ENCODE results near the gene PHGDH. TPM values are rescaled to one million over a fixed set of nuclear protein-coding genes. Genes with fewer than 3 reads are reported as not detected.

PHGDH gene
- total and polyA plus RNA-seq, 4 donors = 23.7 to 68.4 (median 43.3) TPM

GRCh38 chr1:119752592-119752991 is 40.9 kb downstream of the PHGDH start:
- no peaks in the 10 kb centered on the region for H3K27me3 ChIP-seq (ENCODE audit: control insufficient read depth in 1 of 2, insufficient read depth in 2 of 2, low read length in 1 of 2)
- no peaks in the 10 kb centered on the region for H3K9me3 ChIP-seq (ENCODE audit: control insufficient read depth, low read length)
- H3K36me3 ChIP-seq (ENCODE audit: control insufficient read depth in 1 of 2, insufficient read depth in 2 of 2, low read length in 1 of 2) = no peaks in the 10 kb centered on the region
- no peaks in the 10 kb centered on the region for H3K4me1 ChIP-seq (ENCODE audit: control insufficient read depth in 1 of 2, insufficient read depth in 2 of 2, low read length in 2 of 2)
- intact Hi-C loops (cut with DNase I) = no loop called here
- no peak overlapping the region for H3K27ac ChIP-seq (ENCODE audit: low read depth in 1 of 2, low read length in 2 of 2)
- ATAC-seq (ENCODE audit: low FRiP score) (no peak), DNase-seq (no peak)
- H3K4me3 ChIP-seq (ENCODE audit: low read length in 2 of 2) = no peak overlapping the region
- WGBS, 2 donors = 83 to 87% methylated on average over 4 of the region's 4 CpGs

GRCh38 chr1:119758584-119758983 is 46.9 kb downstream of the PHGDH start:
- ATAC-seq (ENCODE audit: low FRiP score) (no peak), DNase-seq (no peak)
- H3K4me1 ChIP-seq (ENCODE audit: control insufficient read depth in 1 of 2, insufficient read depth in 2 of 2, low read length in 2 of 2) = no peaks in the 10 kb centered on the region
- no peak overlapping the region for H3K27ac ChIP-seq (ENCODE audit: low read depth in 1 of 2, low read length in 2 of 2)
- H3K27me3 ChIP-seq (ENCODE audit: control insufficient read depth in 1 of 2, insufficient read depth in 2 of 2, low read length in 1 of 2) = no peaks in the 10 kb centered on the region
- no peaks in the 10 kb centered on the region for H3K9me3 ChIP-seq (ENCODE audit: control insufficient read depth, low read length)
- H3K4me3 ChIP-seq (ENCODE audit: low read length in 2 of 2) = no peak overlapping the region
- 84 to 89% methylated on average over 3 of the region's 3 CpGs for WGBS, 2 donors
- no peaks in the 10 kb centered on the region for H3K36me3 ChIP-seq (ENCODE audit: control insufficient read depth in 1 of 2, insufficient read depth in 2 of 2, low read length in 1 of 2)
- intact Hi-C loops (cut with DNase I) = no loop called here

- H3K4me3 ChIP-seq (ENCODE audit: low read length in 2 of 2) = no peak overlapping the region
- ATAC-seq (ENCODE audit: low FRiP score) (no peak), DNase-seq (no peak)
- H3K27ac ChIP-seq (ENCODE audit: low read depth in 1 of 2, low read length in 2 of 2) = no peak overlapping the region
- H3K4me1 ChIP-seq (ENCODE audit: control insufficient read depth in 1 of 2, insufficient read depth in 2 of 2, low read length in 2 of 2) = no peaks in the 10 kb centered on the region
- WGBS, 2 donors = 87% methylated on average over 1 of the region's 1 CpG
- H3K9me3 ChIP-seq (ENCODE audit: control insufficient read depth, low read length) = no peaks in the 10 kb centered on the region
- H3K36me3 ChIP-seq (ENCODE audit: control insufficient read depth in 1 of 2, insufficient read depth in 2 of 2, low read length in 1 of 2) = no peaks in the 10 kb centered on the region
- H3K27me3 ChIP-seq (ENCODE audit: control insufficient read depth in 1 of 2, insufficient read depth in 2 of 2, low read length in 1 of 2) = no peaks in the 10 kb centered on the region
- intact Hi-C loops (cut with DNase I) = no loop called here
Measured at GRCh38 chr1:119762409-119762808, 50.7 kb downstream of the PHGDH start.

GRCh38 chr1:119762953-119763352 is 51.2 kb downstream of the PHGDH start:
- Histone ChIP-seq H3K4me1 (ENCODE audit: control insufficient read depth in 1 of 2, insufficient read depth in 2 of 2, low read length in 2 of 2) (no peaks in the 10 kb centered on the region), H3K9me3 (ENCODE audit: control insufficient read depth, low read length) (no peaks in the 10 kb centered on the region), H3K36me3 (ENCODE audit: control insufficient read depth in 1 of 2, insufficient read depth in 2 of 2, low read length in 1 of 2) (no peaks in the 10 kb centered on the region), H3K27me3 (ENCODE audit: control insufficient read depth in 1 of 2, insufficient read depth in 2 of 2, low read length in 1 of 2) (no peaks in the 10 kb centered on the region), H3K4me3 (ENCODE audit: low read length in 2 of 2) (no peak overlapping the region), H3K27ac (ENCODE audit: low read depth in 1 of 2, low read length in 2 of 2) (no peak overlapping the region)
- DNase-seq (no peak), ATAC-seq (ENCODE audit: low FRiP score) (no peak)
- intact Hi-C loops (cut with DNase I) = no loop called here
- 92 to 94% methylated on average over 1 of the region's 1 CpG for WGBS, 2 donors

- ATAC-seq (ENCODE audit: low FRiP score) = no peak
- no peaks in the 10 kb centered on the region for H3K9me3 ChIP-seq (ENCODE audit: control insufficient read depth, low read length)
- H3K4me1 ChIP-seq (ENCODE audit: control insufficient read depth in 1 of 2, insufficient read depth in 2 of 2, low read length in 2 of 2) = no peaks in the 10 kb centered on the region
- no peak overlapping the region for H3K4me3 ChIP-seq (ENCODE audit: low read length in 2 of 2)
- WGBS, 2 donors = 74 to 77% methylated on average over 6 of the region's 6 CpGs
- intact Hi-C loops (cut with DNase I) = no loop called here
- H3K27ac ChIP-seq (ENCODE audit: low read depth in 1 of 2, low read length in 2 of 2) = no peak overlapping the region
- H3K36me3 ChIP-seq (ENCODE audit: control insufficient read depth in 1 of 2, insufficient read depth in 2 of 2, low read length in 1 of 2) = no peaks in the 10 kb centered on the region
- no peaks in the 10 kb centered on the region for H3K27me3 ChIP-seq (ENCODE audit: control insufficient read depth in 1 of 2, insufficient read depth in 2 of 2, low read length in 1 of 2)
- no peak for DNase-seq
Measured at GRCh38 chr1:119764220-119764619, 52.5 kb downstream of the PHGDH start.

- DNase-seq (no peak), ATAC-seq (ENCODE audit: low FRiP score) (no peak)
- no peak overlapping the region for H3K27ac ChIP-seq (ENCODE audit: low read depth in 1 of 2, low read length in 2 of 2)
- intact Hi-C loops (cut with DNase I) = no loop called here
- H3K36me3 ChIP-seq (ENCODE audit: control insufficient read depth in 1 of 2, insufficient read depth in 2 of 2, low read length in 1 of 2) = no peaks in the 10 kb centered on the region
- H3K4me3 ChIP-seq (ENCODE audit: low read length in 2 of 2) = no peak overlapping the region
- WGBS, 2 donors = 7 to 9% methylated on average over 4 of the region's 4 CpGs
- no peaks in the 10 kb centered on the region for H3K9me3 ChIP-seq (ENCODE audit: control insufficient read depth, low read length)
- no peaks in the 10 kb centered on the region for H3K4me1 ChIP-seq (ENCODE audit: control insufficient read depth in 1 of 2, insufficient read depth in 2 of 2, low read length in 2 of 2)
- no peaks in the 10 kb centered on the region for H3K27me3 ChIP-seq (ENCODE audit: control insufficient read depth in 1 of 2, insufficient read depth in 2 of 2, low read length in 1 of 2)
Measured at GRCh38 chr1:119766374-119766794, 54.6 kb downstream of the PHGDH start.

- WGBS, 2 donors = 41 to 47% methylated on average over 2 of the region's 2 CpGs
- DNase-seq = no peak
- no peaks in the 10 kb centered on the region for H3K9me3 ChIP-seq (ENCODE audit: control insufficient read depth, low read length)
- intact Hi-C loops (cut with DNase I) = no loop called here
- no peak overlapping the region for H3K4me3 ChIP-seq (ENCODE audit: low read length in 2 of 2)
- no peaks in the 10 kb centered on the region for H3K4me1 ChIP-seq (ENCODE audit: control insufficient read depth in 1 of 2, insufficient read depth in 2 of 2, low read length in 2 of 2)
- no peak for ATAC-seq (ENCODE audit: low FRiP score)
- H3K27me3 ChIP-seq (ENCODE audit: control insufficient read depth in 1 of 2, insufficient read depth in 2 of 2, low read length in 1 of 2) = no peaks in the 10 kb centered on the region
- no peaks in the 10 kb centered on the region for H3K36me3 ChIP-seq (ENCODE audit: control insufficient read depth in 1 of 2, insufficient read depth in 2 of 2, low read length in 1 of 2)
- H3K27ac ChIP-seq (ENCODE audit: low read depth in 1 of 2, low read length in 2 of 2) = no peak overlapping the region
Measured at GRCh38 chr1:119767486-119767885, 55.8 kb downstream of the PHGDH start.

GRCh38 chr1:119768778-119769177 is 57.0 kb downstream of the PHGDH start, which contains the start of gene HMGCS2:
TSS of gene HMGCS2 (minus strand) at chr1:119768905. CDS start at chr1:119768844, 61 bp downstream.
- H3K4me3 ChIP-seq (ENCODE audit: low read length in 2 of 2) = no peak within 1 kb of the TSS
- no peaks in the 10 kb centered on the region for H3K9me3 ChIP-seq (ENCODE audit: control insufficient read depth, low read length)
- DNase-seq = no peak
- H3K27me3 ChIP-seq (ENCODE audit: control insufficient read depth in 1 of 2, insufficient read depth in 2 of 2, low read length in 1 of 2) = no peaks in the 10 kb centered on the region
- no peaks in the 10 kb centered on the region for H3K36me3 ChIP-seq (ENCODE audit: control insufficient read depth in 1 of 2, insufficient read depth in 2 of 2, low read length in 1 of 2)
- 61 to 62% methylated on average over 8 of the region's 8 CpGs for WGBS, 2 donors
- intact Hi-C loops (cut with DNase I) = no loop called here
- no peaks in the 10 kb centered on the region for H3K4me1 ChIP-seq (ENCODE audit: control insufficient read depth in 1 of 2, insufficient read depth in 2 of 2, low read length in 2 of 2)
- ATAC-seq (ENCODE audit: low FRiP score) = no peak
- no peak within 1 kb of the TSS for H3K27ac ChIP-seq (ENCODE audit: low read depth in 1 of 2, low read length in 2 of 2)

GRCh38 chr1:119771016-119771415 is 59.3 kb downstream of the PHGDH start:
- no peaks in the 10 kb centered on the region for H3K9me3 ChIP-seq (ENCODE audit: control insufficient read depth, low read length)
- H3K4me1 ChIP-seq (ENCODE audit: control insufficient read depth in 1 of 2, insufficient read depth in 2 of 2, low read length in 2 of 2) = no peaks in the 10 kb centered on the region
- H3K4me3 ChIP-seq (ENCODE audit: low read length in 2 of 2) = no peak overlapping the region
- WGBS, 2 donors = 22 to 31% methylated on average over 2 of the region's 2 CpGs
- H3K36me3 ChIP-seq (ENCODE audit: control insufficient read depth in 1 of 2, insufficient read depth in 2 of 2, low read length in 1 of 2) = no peaks in the 10 kb centered on the region
- ATAC-seq (ENCODE audit: low FRiP score) = no peak
- H3K27ac ChIP-seq (ENCODE audit: low read depth in 1 of 2, low read length in 2 of 2) = no peak overlapping the region
- DNase-seq = no peak
- H3K27me3 ChIP-seq (ENCODE audit: control insufficient read depth in 1 of 2, insufficient read depth in 2 of 2, low read length in 1 of 2) = no peaks in the 10 kb centered on the region
- intact Hi-C loops (cut with DNase I) = no loop called here
